ENCODE measurements around the gene MXD3.
"Not testable (repeated sequence)": the region's sequence is repeated elsewhere in the genome, so short reads cannot be mapped to it uniquely, and the experiment has no call there.

MXD3 gene

DNA sequence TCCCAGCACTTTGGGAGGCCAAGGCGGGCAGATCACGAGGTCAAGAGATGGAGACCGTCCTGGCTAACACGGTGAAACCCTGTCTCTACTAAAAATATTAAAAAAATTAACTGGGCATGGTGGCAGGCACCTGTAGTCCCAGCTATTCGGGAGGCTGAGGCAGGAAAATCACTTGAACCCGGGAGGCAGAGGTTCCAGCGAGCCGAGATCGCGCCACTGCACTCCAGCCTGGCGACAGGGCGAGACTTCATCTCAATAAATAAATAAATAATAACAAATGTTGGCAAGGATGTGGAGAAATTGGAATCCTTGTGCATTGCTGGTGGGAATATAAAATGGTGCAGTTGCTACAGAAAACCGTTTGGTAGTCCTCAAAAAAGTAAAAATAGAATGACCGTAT, 31.3 kb upstream of the MXD3 start:
- not testable (repeated sequence) for DNase-seq (ENCODE audit: low read depth)

DNA sequence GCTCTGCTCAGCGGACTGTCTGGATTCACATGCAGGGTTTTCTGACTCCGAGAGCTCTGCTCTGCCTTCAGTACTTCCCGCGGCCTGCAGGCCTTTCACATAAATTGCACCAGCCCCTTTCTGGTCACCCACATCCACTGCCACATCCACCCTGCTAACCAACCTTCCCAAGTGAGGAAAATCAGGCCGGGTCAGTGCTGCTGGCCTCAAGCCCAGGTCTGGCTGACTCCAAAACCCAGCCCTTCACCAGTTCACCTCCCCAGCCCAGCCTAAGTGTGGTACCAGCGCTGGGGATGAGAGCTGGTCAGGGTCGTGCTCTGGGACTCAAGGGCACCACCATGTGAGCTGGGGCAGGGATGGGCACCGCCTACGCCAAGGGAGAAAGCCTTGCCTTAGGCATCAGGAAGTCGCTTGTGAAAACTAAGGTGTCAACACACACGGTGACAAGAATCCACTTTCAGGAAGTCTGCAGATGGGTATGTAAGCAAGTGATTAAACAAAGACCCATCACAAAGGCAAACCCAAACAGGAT, 27.5 kb upstream of the MXD3 start:
- DNase-seq (ENCODE audit: low read depth): no peak

DNA sequence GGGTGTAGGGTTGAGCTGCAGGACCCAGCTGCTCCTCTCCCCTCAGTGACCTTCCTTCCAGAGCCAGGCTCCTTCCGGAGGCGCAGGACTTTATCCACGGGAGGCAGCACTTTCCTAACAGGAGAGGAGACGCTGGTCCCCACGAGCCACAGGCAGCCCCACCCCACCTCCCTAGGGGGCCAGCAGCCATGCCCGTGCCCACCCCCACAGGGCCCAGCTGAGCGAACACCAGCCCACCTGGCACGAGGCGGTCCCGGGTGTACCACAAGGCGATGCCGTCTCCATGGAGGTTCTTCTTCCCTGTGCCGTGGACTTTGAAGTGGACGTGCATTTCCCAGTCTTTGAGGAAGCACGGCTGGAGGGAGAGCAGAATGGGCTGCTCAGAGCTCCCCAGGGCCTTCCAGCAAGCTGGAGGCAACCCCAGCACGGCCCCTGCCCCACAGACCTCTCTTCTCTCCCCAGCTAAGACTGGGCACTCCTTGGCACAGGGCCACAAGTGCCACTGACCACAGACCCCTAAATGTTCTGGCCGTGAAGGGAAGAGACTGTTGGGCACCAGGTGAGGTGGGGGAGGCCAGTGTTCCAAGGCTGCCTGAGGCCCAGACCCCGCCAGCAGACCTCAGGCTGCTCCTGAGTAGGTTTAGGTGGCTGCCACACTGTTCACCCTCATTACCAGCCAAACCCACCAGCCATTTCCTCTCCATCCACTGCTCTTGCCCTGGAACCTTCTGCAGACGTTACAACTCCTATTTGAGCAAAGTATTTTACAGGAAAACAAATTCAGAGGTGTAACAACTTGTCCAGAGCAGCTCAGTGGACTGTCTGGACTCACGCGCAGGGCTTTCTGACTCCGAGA, 26.8 kb upstream of the MXD3 start:
- no peak for DNase-seq (ENCODE audit: low read depth)

DNA sequence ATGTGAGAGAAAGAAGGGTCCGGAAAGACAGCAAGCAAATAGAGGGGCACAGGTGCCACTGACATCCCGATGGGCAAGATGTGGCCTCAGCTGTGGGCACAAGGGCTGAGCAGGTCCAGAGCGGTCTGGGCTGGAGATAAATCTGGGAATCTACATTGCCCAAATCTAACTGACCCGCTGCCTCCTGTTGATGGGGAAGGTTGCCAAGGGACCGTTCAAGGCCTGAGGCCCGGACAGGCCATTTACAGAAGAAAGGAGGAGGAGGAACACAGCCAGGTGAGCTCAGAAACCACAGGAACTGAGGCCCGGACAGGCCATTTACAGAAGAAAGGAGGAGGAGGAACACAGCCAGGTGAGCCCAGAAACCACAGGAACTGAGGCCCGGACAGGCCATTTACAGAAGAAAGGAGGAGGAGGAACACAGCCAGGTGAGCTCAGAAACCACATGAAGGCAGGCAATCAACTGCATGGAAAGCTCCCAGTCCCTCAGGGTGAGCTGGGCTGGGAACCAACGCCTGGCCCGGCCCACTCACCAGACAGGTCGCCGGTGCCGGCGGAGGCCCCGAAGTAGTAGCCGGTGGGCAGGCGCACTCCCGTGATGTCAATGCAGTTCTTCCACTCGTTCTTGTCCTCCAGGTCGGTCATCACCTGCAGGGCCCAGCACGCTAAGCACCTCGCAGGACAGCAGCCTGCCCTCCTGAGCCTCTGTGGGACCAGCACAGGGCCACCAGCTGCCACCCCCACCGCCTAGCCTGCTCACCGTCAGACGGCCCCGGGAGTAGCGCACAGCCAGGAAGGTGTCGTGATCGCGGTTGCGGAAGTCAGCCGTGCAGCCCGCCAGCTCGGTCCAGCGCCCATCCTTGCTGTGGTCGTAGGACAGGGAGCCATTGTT, 25.2 kb upstream of the MXD3 start:
- no peak for DNase-seq (ENCODE audit: low read depth)

DNA sequence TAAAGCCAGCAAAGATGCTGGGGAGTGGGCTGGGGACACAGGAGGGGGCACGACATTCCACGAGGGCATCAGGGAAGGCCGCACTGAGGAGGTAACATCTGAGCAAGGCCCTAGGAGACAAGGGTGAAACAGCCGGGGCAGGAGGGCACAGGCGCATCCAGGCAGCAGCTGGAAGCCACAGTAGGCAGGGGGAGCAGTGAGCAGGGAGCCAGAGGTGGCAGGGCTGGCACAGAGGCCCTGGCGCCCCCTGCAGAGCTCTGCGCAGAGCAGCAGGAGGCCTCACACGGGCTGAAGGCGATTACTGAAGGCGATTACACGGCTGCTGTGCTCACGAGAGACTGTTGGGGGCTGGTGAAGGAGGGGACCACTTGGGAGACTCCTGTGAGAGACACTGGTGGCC, 24.4 kb upstream of the MXD3 start:
- DNase-seq (ENCODE audit: low read depth): no peak

DNA sequence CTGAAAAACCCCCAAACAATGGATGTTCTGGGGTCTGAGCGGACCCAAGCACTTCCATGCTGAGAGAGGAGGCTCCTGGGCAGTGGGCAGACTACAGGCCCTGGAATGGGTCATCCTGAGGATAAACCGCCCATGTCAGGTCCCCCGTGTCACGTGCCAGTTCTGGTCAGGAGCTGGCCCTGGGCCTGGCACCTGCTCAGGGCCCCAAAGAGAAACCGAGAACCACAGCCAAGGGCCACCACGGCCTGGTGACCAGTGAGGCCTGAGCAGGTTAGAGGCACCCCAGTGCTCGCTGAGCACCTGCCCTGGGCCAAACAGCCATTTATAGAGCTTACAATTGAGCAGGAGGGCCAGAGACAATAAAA, 24.0 kb upstream of the MXD3 start:
- no peak for DNase-seq (ENCODE audit: low read depth)

DNA sequence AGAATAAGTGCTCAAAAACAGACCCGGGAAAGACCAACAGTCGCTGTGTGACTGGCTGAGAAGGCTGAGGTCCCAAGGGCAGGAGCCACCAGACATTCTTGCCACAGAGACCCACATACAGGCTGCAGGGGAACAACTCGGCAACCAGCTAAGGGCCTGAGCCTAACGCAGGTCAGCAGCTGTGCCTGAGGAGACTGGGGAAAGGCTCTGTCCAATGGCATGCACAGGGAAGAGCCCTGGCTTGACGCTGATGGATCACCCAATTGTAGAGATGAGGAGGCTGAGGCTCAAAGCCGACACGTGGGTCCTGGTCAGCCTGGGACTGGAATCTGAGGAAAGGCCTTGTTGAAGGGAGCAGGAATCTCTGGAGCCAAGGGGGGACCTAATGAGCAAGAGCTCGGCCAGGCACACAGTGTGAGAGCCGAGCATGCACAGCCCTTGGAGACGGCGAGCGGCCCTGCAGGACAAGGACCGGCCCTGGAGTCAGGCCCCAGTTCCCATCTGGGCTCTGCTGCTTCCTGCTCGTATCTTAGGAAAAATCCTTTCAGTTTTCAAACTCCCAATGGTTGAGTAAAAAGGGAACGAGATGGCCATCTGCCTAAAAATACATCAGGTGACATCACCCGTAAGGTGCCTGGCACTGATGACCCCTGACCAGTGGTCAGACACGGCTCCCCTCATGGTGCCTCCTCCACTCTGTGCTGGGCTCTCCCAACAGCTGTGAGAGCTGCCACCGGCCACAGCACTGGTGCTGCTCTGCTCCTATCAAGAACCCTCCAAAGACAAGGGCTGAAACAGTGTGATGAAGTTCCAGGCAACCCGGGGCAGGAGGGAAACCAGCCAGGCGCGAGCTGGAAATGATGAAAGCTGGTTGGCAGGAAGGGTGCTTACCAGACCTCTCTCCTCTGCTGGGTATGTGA, 23.3 kb upstream of the MXD3 start:
- DNase-seq (ENCODE audit: low read depth): no peak

DNA sequence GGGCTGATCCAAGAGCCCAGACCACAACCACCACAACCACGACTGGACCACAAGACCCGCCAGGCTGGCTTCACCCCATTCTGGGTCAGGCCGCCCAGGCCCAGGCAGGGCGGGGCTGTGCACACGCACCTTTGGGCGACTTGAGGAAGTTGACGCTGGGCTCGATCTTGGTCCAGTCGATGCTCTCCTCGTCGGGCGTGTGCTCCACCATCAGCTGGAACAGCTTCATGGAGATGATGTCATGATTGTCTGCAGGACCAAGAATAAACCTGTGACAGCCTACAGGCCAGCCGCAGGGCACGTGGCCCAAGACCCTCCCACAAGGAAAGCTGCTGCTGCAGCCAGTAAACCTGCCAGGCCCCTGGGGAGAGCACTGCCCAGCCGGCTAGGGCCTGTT, 22.5 kb upstream of the MXD3 start:
- no peak for DNase-seq (ENCODE audit: low read depth)

DNA sequence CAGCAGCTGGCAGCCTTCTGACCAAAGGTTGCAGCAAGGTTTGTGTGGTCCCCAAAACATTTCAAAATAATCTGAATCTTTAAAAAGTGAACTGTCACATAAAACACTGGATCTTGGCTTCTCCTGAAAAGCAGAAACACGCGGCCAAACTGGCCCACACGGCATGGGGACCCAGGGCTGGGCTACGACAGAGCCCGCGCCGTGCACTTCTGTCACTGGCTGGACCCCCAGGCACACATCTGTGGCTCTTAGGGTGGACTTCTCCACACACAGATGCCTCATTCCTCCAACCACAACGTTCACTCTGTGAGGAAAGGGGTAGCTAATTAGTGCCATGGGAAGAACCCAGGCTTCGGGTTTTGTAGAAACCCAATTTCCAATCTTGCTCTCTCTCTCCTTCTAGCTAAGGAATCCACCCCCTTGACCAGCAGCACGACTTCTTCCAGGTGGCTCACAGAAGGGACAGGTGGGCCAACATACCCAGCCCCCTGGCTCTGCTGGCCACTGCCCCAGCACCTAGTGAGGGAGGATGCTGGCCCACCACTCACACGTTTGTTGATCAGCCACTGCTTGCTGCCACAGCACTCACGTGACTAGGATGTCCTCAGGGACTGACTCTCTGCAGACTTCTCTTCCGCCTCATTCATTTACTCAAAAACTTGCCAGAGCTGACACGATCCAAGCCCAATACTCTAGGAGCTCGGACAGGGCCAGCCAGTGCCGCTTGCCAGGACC, 21.9 kb upstream of the MXD3 start:
- DNase-seq (ENCODE audit: low read depth): no peak

DNA sequence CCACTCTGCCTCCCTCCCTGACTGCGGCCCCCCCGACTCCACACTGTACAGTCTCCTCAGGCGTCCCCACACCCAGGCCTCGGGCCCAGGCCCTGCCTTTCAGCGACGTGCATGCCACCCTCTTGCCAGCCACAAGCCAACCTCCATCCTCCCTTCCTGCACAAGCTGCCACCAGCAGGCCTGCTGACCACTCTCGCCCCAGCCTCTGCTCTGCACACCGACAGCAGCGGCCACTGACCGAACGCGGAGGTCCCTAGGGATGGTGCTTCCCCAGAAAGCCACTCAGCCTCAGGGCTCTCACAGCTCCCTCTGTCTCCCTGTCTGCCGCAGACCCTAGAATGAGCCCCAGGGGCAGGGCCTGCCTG, 21.2 kb upstream of the MXD3 start:
- no peak for DNase-seq (ENCODE audit: low read depth)

DNA sequence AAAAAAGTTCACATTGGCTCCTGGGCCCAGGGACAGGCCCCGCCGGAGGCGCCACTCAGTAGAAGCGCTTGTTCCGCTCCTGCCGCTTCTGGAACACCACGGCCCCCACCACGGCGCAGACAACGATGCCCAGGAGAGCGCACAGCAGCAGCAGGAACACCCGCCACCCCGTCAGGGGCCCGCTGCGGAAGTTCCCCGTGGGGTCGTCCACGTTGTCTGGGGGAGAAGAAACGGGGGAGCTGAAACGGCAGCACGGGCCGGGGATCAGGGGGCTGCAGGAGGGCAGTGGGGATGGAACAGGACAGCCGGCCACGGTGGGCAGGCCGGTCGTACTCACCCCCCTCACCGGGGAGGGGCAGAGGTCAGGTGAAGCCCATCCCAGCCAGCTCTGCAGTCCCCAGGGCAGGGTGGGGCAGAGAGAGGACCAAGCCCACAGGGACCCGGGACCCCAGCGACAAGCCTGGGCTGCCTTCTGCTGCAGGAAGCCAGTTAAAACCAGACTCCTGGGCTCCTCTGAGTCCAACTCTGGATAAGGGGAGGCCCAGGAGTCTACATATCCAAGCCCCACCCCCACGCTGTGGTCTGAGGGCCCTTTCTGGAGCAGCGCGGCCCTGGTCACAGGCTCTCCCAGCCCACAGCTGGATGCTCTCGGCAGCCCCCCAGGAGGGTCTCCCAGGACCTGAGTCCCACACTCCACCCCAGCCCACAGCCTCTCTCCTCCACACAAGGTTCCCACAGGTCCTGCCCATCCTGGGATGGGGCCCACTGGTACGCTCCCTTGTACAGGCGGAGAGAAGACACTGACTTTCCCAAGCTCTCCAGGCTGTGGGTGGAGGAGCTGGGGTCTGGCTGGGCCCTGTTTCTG, 20.6 kb upstream of the MXD3 start:
- no peak for DNase-seq (ENCODE audit: low read depth)

DNA sequence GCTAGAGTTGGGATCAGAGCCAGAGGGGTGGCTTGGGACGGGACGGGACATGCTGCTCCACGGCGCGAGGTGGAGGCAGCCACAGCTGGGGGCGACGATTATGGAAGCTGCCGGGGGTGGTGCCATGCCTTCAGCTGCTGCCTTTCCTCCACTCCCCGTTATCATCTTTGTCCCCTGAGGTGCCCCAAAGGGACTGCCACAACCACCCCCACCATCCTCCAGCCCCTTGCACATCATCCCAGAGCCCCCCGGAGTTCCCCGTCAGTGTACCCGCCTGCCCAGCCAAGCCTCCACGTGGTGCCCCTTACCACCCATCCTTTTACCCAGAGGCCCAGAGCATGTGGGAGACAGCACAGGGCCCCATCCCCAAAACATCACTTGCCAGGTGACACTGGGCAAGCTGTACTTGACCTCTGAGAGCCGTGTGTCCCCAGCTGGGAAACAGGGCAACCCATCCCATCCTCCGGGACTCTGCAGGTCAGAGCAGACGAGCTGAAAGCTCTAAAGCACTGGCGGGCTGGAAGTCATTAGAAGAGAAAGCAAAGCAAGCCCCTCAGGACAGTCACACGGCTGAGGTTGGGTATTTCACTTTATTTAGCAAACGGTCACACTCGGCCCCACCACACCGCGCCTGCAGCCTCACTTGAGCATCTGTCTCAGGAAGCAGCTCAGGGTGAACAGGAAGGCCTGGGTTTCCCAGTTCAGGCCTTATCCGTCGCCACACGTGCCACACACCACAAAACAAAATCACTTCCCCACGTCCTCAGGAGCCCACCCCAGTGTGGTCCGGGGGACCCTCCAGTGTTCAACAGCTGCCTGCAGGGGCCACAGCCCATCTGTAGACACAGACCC, 19.5 kb upstream of the MXD3 start:
- no peak for DNase-seq (ENCODE audit: low read depth)

DNA sequence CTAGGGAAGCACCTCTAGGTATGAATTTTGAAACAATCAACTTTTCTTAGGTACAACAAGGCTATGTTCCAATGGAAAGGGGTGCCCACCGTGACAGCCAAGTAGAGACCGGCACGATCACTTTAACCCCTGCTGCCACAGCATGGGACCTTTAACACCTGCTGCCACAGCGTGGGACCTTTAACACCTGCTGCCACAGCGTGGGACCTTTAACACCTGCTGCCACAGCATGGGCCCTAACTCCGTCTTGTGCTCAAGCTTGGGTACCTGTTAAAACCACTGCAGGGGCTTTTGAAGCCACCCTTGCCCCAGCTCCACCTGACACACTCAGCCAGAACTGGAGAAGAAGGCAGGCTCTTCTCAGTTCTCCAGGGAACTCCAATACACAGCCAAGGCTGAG, 18.2 kb upstream of the MXD3 start:
- no peak for DNase-seq (ENCODE audit: low read depth)

DNA sequence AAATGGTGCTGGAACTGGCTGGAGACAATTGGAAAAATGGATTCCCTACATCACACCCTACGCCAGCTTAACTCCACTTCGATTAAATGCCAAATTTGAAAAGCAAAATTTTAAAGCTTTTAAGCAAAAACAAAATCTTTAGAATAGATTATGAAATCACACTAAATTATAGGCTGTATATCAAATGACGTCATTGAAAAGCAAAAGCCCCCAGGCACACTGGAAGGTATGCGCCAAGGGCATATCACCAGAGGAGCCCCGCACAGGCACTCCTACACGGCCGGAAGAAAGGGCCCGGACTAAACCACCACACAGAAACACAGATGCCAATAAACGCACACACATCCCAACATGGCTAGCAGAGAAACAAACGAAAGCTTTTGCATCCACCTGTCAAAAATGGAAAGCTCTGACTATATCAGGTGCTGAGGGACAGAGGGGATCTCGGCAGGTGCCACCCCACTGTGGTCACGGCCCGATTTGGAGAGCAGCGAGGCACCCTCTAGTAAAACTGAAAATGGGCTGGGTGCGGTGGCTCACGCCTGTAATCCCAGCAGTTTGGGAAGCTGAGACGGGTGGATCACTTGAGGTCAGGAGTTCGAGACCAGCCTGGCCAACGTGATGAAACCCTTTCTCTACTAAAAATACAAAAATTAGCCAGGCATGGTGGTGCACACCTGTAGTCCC, 17.0 kb upstream of the MXD3 start:
- no peak for DNase-seq (ENCODE audit: low read depth)

DNA sequence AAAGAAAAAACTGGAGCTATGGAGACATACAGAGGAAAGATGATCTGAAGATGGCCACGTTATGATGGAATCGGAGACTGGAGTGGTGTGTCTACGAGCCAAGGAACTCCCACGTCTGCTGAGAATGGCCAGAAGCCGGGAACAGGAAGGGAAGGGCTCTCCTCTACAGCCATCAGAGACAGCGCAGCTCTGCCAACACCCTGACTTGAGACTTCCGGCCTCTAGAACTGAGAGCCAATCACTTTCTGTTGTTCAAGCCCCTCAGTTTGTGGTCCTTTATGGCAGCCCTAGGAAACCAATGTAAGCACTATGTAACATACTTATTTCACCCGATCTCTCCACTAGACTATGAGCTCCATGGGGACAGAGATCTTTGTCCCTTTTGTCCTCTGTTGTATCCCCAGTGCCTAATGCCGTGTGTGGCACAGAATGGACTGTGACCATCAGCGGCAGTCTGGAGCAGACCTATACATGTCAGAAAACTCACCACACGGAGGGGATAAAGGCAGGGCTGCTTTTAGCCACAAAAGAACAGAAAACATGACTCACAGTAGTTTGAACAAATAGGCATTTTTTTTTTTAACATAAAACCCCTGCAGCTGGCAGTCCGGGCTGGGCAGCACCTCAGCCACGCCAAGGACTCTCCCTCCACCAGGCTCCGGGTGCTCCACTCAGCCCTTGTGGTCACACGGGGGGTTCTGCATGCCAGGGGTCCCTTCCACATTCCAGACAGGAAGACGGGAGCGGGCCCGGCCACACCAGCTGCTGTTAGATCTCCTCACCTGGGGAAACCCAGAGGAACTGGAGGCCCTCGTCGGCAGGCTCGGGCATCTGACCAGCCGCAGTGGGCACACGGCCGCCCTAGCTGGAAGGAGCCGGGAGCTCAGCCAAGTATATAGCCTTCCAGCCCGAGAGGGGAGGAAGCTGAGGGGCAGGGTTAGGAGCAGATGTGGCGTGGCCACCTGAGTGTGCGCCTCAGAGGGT, 16.1 kb upstream of the MXD3 start:
- no peak for DNase-seq (ENCODE audit: low read depth)

DNA sequence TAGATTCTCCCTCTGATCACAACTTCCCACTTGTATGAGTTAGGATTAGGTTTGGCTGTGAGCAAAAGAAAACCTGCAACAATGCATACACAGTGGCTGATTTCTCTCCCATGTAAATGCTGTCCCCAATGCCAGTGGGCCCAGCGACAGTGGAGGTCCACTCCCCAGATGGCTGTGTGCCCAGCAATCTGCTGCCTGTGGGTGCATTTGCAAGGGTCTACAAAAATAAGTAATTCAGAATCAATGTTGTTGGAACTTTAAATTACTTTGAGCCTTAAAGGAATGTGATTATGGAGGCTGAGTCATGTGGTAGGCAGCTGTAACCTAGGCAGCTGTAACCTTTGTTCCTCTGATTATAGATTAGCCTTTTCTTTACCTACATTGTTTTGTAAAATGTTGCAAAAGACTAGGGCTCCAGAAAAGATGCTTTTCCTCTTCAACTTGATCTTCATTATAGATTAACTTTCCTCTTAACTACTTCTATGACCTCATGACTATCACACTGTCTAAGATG, 14.2 kb upstream of the MXD3 start:
- no peak for DNase-seq (ENCODE audit: low read depth)

DNA sequence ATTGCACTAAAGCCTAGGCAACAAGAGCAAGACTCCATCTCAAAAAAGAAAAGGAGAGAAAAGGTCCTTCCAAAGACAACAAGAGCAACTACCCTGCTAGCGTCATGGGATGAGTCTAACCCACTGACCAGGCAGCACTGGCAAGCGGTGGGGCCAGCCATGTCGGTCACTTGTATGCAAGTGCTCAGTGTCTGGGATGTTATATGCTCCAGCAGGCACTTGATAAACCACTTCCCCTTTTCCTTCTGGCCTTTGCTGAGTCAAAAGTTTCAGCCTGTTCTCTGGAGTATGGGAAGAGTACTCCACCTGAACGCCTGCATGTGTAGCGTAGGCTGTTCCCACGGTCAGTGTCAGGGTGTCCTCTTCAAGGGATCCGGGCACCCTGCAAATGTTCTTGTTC, 9.2 kb upstream of the MXD3 start:
- DNase-seq (ENCODE audit: low read depth): no peak
